ENCODE measurements around the gene NDUFA8.

NDUFA8 gene

GRCh38 chr9:122138560-122139268, 20.9 kb downstream of the NDUFA8 start:
- Mint-ChIP-seq H3K27ac (no peak overlapping the region), H3K4me1 (ENCODE audit: low read depth) (peaks cover 9% of the 10 kb centered on the region), H3K9me3 (no peaks in the 10 kb centered on the region), H3K27me3 (peaks cover 2% of the 10 kb centered on the region), H3K4me3 (no peak overlapping the region), H3K36me3 (ENCODE audit: low read depth) (peaks cover 11% of the 10 kb centered on the region)
- intact Hi-C loops (cut with micrococcal nuclease) = no loop called here

GRCh38 chr9:122135529-122135859, 24.1 kb downstream of the NDUFA8 start:
- H3K9me3 Mint-ChIP-seq = no peaks in the 10 kb centered on the region
- H3K36me3 Mint-ChIP-seq (ENCODE audit: low read depth) = no peaks in the 10 kb centered on the region
- no peak overlapping the region for H3K4me3 Mint-ChIP-seq
- peaks cover 16% of the 10 kb centered on the region for H3K27me3 Mint-ChIP-seq
- H3K4me1 Mint-ChIP-seq (ENCODE audit: low read depth) = no peaks in the 10 kb centered on the region
- H3K27ac Mint-ChIP-seq = no peak overlapping the region
- intact Hi-C loops (cut with micrococcal nuclease) = no loop called here

- H3K9me3 Mint-ChIP-seq = no peaks in the 10 kb centered on the region
- H3K27me3 Mint-ChIP-seq = peaks cover 17% of the 10 kb centered on the region
- no peak overlapping the region for H3K27ac Mint-ChIP-seq
- no peak overlapping the region for H3K4me3 Mint-ChIP-seq
- no peaks in the 10 kb centered on the region for H3K36me3 Mint-ChIP-seq (ENCODE audit: low read depth)
- no peaks in the 10 kb centered on the region for H3K4me1 Mint-ChIP-seq (ENCODE audit: low read depth)
- intact Hi-C loops (cut with micrococcal nuclease) = no loop called here
Observed at GRCh38 chr9:122134822-122135528, 24.6 kb downstream of the NDUFA8 start.

- Mint-ChIP-seq H3K4me3 (no peak overlapping the region), H3K9me3 (no peaks in the 10 kb centered on the region), H3K36me3 (ENCODE audit: low read depth) (no peaks in the 10 kb centered on the region), H3K27ac (no peak overlapping the region), H3K4me1 (ENCODE audit: low read depth) (no peaks in the 10 kb centered on the region), H3K27me3 (peaks cover 20% of the 10 kb centered on the region)
- intact Hi-C loops (cut with micrococcal nuclease) = no loop called here
Observed at GRCh38 chr9:122133984-122134535, 25.5 kb downstream of the NDUFA8 start.

- Mint-ChIP-seq H3K9me3 (no peaks in the 10 kb centered on the region), H3K27me3 (peaks cover 22% of the 10 kb centered on the region)
- intact Hi-C loops (cut with micrococcal nuclease) = no loop called here
Observed at GRCh38 chr9:122133263-122133983, 26.2 kb downstream of the NDUFA8 start.

GRCh38 chr9:122132539-122132938, 27.0 kb downstream of the NDUFA8 start:
- intact Hi-C loops (cut with micrococcal nuclease) = no loop called here
- no peaks in the 10 kb centered on the region for H3K36me3 Mint-ChIP-seq (ENCODE audit: low read depth)
- no peak overlapping the region for H3K27ac Mint-ChIP-seq
- H3K4me1 Mint-ChIP-seq (ENCODE audit: low read depth) = no peaks in the 10 kb centered on the region
- no peak overlapping the region for H3K4me3 Mint-ChIP-seq
- H3K9me3 Mint-ChIP-seq = no peaks in the 10 kb centered on the region
- H3K27me3 Mint-ChIP-seq = peaks cover 31% of the 10 kb centered on the region

More at GRCh38 chr9:122133263-122133983, 26.2 kb downstream of the NDUFA8 start:
- Mint-ChIP-seq H3K4me3 (no peak overlapping the region), H3K4me1 (ENCODE audit: low read depth) (no peaks in the 10 kb centered on the region), H3K36me3 (ENCODE audit: low read depth) (no peaks in the 10 kb centered on the region), H3K27ac (no peak overlapping the region)

- H3K9me3 Mint-ChIP-seq = no peaks in the 10 kb centered on the region
- intact Hi-C loops (cut with micrococcal nuclease) = no loop called here
- peaks cover 39% of the 10 kb centered on the region for H3K27me3 Mint-ChIP-seq
- no peak overlapping the region for H3K27ac Mint-ChIP-seq
- H3K36me3 Mint-ChIP-seq (ENCODE audit: low read depth) = no peaks in the 10 kb centered on the region
- no peak overlapping the region for H3K4me3 Mint-ChIP-seq
- H3K4me1 Mint-ChIP-seq (ENCODE audit: low read depth) = peaks cover 2% of the 10 kb centered on the region
Observed at GRCh38 chr9:122131401-122132001, 28.1 kb downstream of the NDUFA8 start.

- H3K27ac Mint-ChIP-seq = no peak overlapping the region
- H3K4me1 Mint-ChIP-seq (ENCODE audit: low read depth) = peaks cover 7% of the 10 kb centered on the region
- H3K36me3 Mint-ChIP-seq (ENCODE audit: low read depth) = no peaks in the 10 kb centered on the region
- intact Hi-C loops (cut with micrococcal nuclease) = no loop called here
- H3K27me3 Mint-ChIP-seq = peaks cover 45% of the 10 kb centered on the region
- H3K9me3 Mint-ChIP-seq = no peaks in the 10 kb centered on the region
- no peak overlapping the region for H3K4me3 Mint-ChIP-seq
Observed at GRCh38 chr9:122130837-122131236, 28.7 kb downstream of the NDUFA8 start.

GRCh38 chr9:122129969-122130368, 29.6 kb downstream of the NDUFA8 start:
- H3K4me3 Mint-ChIP-seq = no peak overlapping the region
- intact Hi-C loops (cut with micrococcal nuclease) = no loop called here
- H3K36me3 Mint-ChIP-seq (ENCODE audit: low read depth) = no peaks in the 10 kb centered on the region
- H3K9me3 Mint-ChIP-seq = no peaks in the 10 kb centered on the region
- no peak overlapping the region for H3K27ac Mint-ChIP-seq
- H3K4me1 Mint-ChIP-seq (ENCODE audit: low read depth) = peaks cover 7% of the 10 kb centered on the region
- H3K27me3 Mint-ChIP-seq = peaks cover 54% of the 10 kb centered on the region

GRCh38 chr9:122128969-122129343, 30.6 kb downstream of the NDUFA8 start:
- Mint-ChIP-seq H3K4me1 (ENCODE audit: low read depth) (peaks cover 7% of the 10 kb centered on the region), H3K36me3 (ENCODE audit: low read depth) (no peaks in the 10 kb centered on the region), H3K9me3 (no peaks in the 10 kb centered on the region), H3K27me3 (peaks cover 64% of the 10 kb centered on the region), H3K27ac (no peak overlapping the region), H3K4me3 (no peak overlapping the region)
- intact Hi-C loops (cut with micrococcal nuclease) = no loop called here

- intact Hi-C loops (cut with micrococcal nuclease) = no loop called here
- Mint-ChIP-seq H3K9me3 (no peaks in the 10 kb centered on the region), H3K36me3 (ENCODE audit: low read depth) (no peaks in the 10 kb centered on the region), H3K4me1 (ENCODE audit: low read depth) (peaks cover 7% of the 10 kb centered on the region), H3K27ac (no peak overlapping the region), H3K4me3 (no peak overlapping the region), H3K27me3 (peaks cover 66% of the 10 kb centered on the region)
Observed at GRCh38 chr9:122128007-122128968, 31.3 kb downstream of the NDUFA8 start.

GRCh38 chr9:122127396-122127798, 32.2 kb downstream of the NDUFA8 start:
- Mint-ChIP-seq H3K27me3 (peaks cover 66% of the 10 kb centered on the region), H3K4me3 (no peak overlapping the region), H3K9me3 (no peaks in the 10 kb centered on the region), H3K36me3 (ENCODE audit: low read depth) (no peaks in the 10 kb centered on the region), H3K27ac (no peak overlapping the region), H3K4me1 (ENCODE audit: low read depth) (peaks cover 7% of the 10 kb centered on the region)
- intact Hi-C loops (cut with micrococcal nuclease) = no loop called here

Data from dendritic cell treated with granulocyte-macrophage colony-stimulating factor and Interleukin-4, amounts not matched to agents 40 ng/mL and 50 ng/mL, for 4 days (primary cell).